Right ventricle myocardium inferior (tissue), 1 donor: ENCODE results near the gene KREMEN1. TPM values are rescaled to one million over a fixed set of nuclear protein-coding genes. Genes with fewer than 3 reads are reported as not detected.
A peak's percentile ranks its signal among the peaks of the same experiment; 100 is the strongest.
"Not testable (repeated sequence)": the region's sequence is repeated elsewhere in the genome, so short reads cannot be mapped to it uniquely, and the experiment has no call there.

ENCODE experiments used
- ATAC-seq: fragments of 200-7000 bp; cut with Tn5 transposase; one replicate; pipeline ENCODE4 v1.9.1; 2020; ENCODE audit warnings: mild to moderate bottlenecking, moderate library complexity
- DNase-seq: peaks from one replicate; pipeline ENCODE4 v3.0.0; 2021; ENCODE audit errors: missing footprints
- intact Hi-C: fragments of 100-400 bp; cut with DNase I; formaldehyde crosslinking; loops from one replicate; pipeline ENCODE4 v1.11.0; 2022
- total RNA-seq: library from RNA; stranded (reverse); fragmentation: NEBNext Ultra II Directional; extraction: Animal tissue kit (Norgen Biotek cat#: 25700); gene quantifications from one replicate; pipeline ENCODE4 v1.2.1, GENCODE V29; 2021
- donor health status: DM: no; HTN: yes; CAD: no; lungs with severe emphysema.

The KREMEN1 gene
- total RNA-seq, 1 donor from 2014 or later: 48.8 TPM

- intact Hi-C loops: loop anchor here (10.0 kb wide), 1 partner anchor 193 kb away; the partner anchor contains the start of genes EWSR1 and RHBDD3
- ATAC-seq (peak; percentile 18), DNase-seq (peak; percentile 76)
Observed at GRCh38 chr22:29071261-29072045, 1.4 kb upstream of the KREMEN1 start.

DNA sequence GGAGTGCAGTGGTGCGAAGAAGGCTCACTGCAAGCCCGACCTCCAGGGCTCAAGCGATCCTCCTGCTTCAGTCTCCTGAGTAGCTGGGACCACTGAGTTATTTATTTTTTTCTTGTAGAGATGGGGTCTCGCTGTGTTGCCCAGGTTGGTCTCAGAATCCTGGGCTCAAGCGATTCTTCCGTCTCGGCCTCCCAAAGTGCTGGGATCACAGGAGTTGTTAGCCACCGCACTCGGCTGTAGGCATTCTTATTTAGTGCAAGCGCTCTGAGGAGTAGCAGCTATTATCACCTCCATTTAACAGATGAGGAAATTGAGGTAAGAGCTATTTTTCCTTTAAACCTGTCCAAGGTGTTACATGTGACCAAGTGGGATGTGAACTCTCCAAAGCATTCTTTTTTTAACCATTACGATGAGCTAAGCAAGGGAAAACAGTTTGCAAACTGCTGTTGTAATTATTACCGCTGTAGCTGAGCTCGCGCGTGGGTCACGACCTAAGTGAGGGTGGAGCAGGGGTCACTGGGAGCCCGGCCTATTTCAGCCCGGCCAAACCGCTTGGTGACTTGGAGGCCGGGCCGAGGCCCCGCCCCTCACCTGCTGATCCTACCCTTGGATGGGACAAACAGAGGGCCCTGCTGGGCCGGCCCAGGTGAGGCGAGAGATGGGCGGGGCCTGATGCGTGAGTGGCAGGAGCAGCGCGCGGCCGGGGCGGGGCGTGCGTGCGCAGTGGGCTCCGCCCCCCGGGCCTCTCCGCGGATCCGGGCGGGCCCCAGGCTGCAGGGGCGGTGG, 449 bp upstream of the KREMEN1 start:
- intact Hi-C loops: loop anchor here (10.0 kb wide), 1 partner anchor 192 kb away; the partner anchor contains the start of genes EWSR1 and RHBDD3
- ATAC-seq: peak; percentile 94
- DNase-seq: peak; percentile 94

DNA sequence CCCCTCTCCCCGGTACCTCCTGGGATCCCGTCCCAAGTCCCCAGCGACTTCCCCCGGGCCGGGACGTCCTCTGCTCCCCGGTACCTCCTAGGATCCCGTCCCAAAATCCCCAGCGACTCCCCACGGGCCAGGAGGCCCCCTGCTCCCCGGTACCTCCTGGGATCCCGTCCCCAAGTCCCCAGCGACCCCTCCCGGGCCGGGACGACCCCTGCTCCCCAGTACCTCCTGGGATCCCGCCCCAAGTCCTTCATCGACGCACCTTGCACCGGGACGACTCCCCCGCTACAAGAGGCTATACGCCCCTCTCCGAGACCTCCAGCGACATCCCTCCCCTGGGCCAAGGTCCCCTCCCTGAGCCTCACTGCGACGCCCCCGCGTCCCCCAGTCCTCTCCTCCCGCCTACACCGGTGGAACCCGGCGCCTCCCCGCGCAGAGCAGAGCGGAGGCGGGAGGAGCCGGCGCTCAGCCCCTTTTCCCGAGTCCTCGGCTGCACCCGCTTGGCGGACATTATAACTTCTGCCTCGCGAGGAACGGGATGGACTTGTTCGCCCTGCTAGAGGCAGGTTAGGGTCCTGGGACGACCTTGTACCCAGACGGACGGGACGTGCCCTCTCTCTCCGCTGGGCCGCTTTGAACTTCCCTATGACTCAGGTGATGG, 912 bp downstream of the KREMEN1 start:
- ATAC-seq (peak; percentile 66), DNase-seq (peak; percentile 82)
- intact Hi-C loops: loop anchor here (10.0 kb wide), 1 partner anchor 191 kb away; the partner anchor contains the start of genes EWSR1 and RHBDD3

- no peak for ATAC-seq
- intact Hi-C loops: loop anchor here (10.0 kb wide), 1 partner anchor 190 kb away; the partner anchor contains the start of genes EWSR1 and RHBDD3
Observed at GRCh38 chr22:29074276-29074772, 1.5 kb downstream of the KREMEN1 start.

GRCh38 chr22:29078036-29078868, 5.4 kb downstream of the KREMEN1 start:
- intact Hi-C loops: loop anchor here (10.0 kb wide), 1 partner anchor 187 kb away; the partner anchor contains the start of genes EWSR1 and RHBDD3
- DNase-seq (no peak), ATAC-seq (no peak)

More at GRCh38 chr22:29074276-29074772, 1.5 kb downstream of the KREMEN1 start:
- no peak for DNase-seq

- no peak for ATAC-seq
- DNase-seq: no peak
- intact Hi-C loops: loop anchor here (10.0 kb wide), 1 partner anchor 186 kb away; the partner anchor contains the start of genes EWSR1 and RHBDD3
Observed at GRCh38 chr22:29078869-29079207, 6.0 kb downstream of the KREMEN1 start.

GRCh38 chr22:29079218-29079901, 6.5 kb downstream of the KREMEN1 start:
- intact Hi-C loops: loop anchor here (10.0 kb wide), 1 partner anchor 185 kb away; the partner anchor contains the start of genes EWSR1 and RHBDD3
- ATAC-seq: no peak

DNA sequence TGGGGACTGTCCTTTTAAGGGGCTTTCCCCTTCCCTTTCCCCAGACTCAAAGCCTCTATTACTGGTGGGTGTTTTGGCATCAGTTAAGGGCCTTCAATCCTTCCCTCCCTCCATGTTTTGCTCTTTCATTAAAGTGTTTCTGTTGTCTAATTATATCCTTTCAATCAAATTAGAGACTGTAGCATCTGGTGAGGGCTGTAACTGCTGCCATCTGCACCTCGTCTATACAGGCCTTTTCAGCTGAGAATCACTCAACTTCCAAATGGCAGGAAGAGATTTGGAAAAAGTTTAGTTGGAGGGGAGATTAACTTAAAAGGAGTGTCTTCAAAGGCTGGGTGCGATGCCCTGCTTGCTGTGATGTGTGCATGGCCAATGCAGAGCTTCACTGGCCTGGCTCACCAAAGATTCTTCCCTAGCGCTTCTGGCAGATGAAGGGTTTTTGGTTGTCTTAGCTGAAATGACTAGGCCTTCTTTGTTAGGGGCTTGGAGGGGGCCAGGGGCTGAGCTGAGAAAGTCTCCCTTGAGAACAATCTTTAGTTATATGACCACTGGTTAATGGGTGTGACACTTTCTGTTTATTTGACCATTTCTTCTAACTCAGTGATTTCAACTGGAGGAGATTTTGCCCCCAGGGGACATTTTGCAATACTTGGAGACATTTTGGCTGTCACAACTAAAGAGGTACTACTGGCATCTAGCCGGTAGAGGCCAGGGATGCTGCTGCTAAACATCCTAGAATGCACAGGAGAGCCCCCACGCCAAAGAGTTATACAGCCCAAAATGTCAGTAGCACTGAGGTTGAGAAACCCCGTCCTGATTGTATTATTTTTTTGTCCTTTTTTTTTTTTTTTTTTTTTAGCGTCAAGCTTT, 7.5 kb downstream of the KREMEN1 start:
- DNase-seq: no peak
- intact Hi-C loops: no loop called here
- peak; percentile 55 for ATAC-seq

More at GRCh38 chr22:29079218-29079901, 6.5 kb downstream of the KREMEN1 start:
- no peak for DNase-seq

GRCh38 chr22:29081517-29082236, 8.8 kb downstream of the KREMEN1 start:
- intact Hi-C loops: no loop called here
- no peak for DNase-seq
- ATAC-seq: peak; percentile 58

- DNase-seq (no peak), ATAC-seq (no peak)
- intact Hi-C loops: no loop called here
Observed at GRCh38 chr22:29082826-29083545, 10.2 kb downstream of the KREMEN1 start.

DNA sequence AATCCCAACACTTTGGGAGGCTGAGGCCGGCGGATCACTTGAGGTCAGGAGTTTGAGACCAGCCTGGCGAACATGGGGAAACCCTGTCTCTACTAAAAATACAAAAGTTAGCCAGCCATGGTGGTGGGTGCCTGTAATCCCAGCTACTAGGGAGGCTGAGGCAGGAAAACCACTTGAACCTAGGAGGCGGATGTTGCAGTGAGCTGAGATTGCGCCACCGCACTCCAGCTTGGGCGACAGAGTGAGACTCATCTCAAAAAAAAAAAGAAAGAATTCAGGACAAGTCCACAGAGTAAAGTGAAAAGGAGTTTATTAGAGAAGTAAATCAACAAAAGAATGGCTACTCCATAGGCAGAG, 10.7 kb downstream of the KREMEN1 start:
- intact Hi-C loops, DNase-seq, ATAC-seq: not testable (repeated sequence)

GRCh38 chr22:29083933-29084591, 11.2 kb downstream of the KREMEN1 start:
- intact Hi-C loops: no loop called here
- ATAC-seq (no peak), DNase-seq (no peak)

- no peak for DNase-seq
- no peak for ATAC-seq
- intact Hi-C loops: no loop called here
Observed at GRCh38 chr22:29087012-29087411, 14.2 kb downstream of the KREMEN1 start.

- DNase-seq (no peak), ATAC-seq (no peak)
- intact Hi-C loops: no loop called here
Observed at GRCh38 chr22:29088809-29089208, 16.0 kb downstream of the KREMEN1 start.

- no peak for ATAC-seq
- no peak for DNase-seq
- intact Hi-C loops: no loop called here
Observed at GRCh38 chr22:29089507-29089906, 16.7 kb downstream of the KREMEN1 start.
